ENCODE data around the gene MAT2A. TPM values are rescaled to one million over a fixed set of nuclear protein-coding genes. Genes with fewer than 3 reads are reported as not detected.
A peak's percentile ranks its signal among the peaks of the same experiment; 100 is the strongest.

MAT2A gene
- total and polyA plus RNA-seq, 2 of the 8 experiments (the other 6 are each of a cell fraction or from before 2014, with no cell fraction given), result 255 to 307 TPM

DNA sequence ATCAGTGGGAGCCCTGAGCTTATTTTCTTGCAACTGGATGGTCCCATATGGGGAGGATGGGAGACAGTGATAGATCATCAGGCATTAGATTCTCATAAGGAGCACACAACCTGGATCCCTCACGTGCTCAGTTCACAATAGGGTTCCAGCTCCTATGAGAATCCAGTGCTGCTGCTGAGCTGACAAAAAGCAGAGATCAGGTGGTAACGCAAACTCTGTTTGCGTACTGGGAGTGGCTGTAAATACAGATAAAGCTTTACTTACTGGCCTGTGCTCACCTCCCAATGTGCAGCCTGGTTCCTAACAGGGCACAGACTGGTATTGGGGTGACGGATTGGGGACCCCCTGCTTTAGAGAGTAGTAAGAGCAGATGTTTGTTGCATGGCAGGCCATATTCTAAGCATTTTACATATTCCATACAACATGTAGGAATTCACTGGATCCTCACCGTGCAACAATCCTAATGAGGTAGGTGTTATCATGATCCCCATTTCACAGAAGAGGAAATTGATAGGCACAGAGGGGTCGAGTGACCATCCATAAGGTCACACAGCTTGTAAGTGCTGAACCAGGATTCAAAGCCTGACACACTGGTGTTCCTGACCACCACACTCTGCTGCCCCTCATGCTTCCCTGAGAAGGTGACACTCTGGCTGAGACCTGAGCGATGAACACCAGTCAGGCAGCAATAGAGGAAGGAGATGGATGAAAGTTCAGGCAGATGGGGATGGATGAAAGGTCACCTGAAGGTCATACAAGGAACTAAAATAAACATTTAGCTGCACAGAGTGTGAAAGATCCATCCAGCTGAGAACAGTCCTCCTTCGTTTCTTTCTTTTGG, 15.7 kb upstream of the MAT2A start:
- no peak overlapping the region for H3K23ac ChIP-seq (ENCODE audit: insufficient read length)
- no peak overlapping the region for H2AFZ ChIP-seq (ENCODE audit: low read length)
- ChIA-PET CTCF (ENCODE audit: partially characterized antibody) (interaction anchor here (0.9 to 5.0 kb wide), 6 partner anchors 8 to 103 kb away, joined by 3 to 22 read pairs (median 3); partner anchors contain the start of gene MAT2A), POLR2A (ENCODE audit: partially characterized antibody) (interaction anchor here (0.6 to 19.1 kb wide), 4 partner anchors 9 to 92 kb away, joined by 3 to 347 read pairs (median 4); partner anchors contain the start of gene MAT2A)
- no peak overlapping the region for H3K18ac ChIP-seq (ENCODE audit: extremely low read depth, low read length)
- H4K20me1 ChIP-seq (replicated peaks in 1 of 2; ENCODE audit: control insufficient read depth in 1 of 2, insufficient read depth in 2 of 2, low read length in 2 of 2), result no peaks in the 10 kb centered on the region
- peaks cover 5 to 12% (median 6%) of the 10 kb centered on the region in 4 experiments; a peak in 5 of 7 replicates for H3K4me1 ChIP-seq (replicated peaks in 1 of 4; ENCODE audit: control insufficient read depth in 3 of 4, insufficient read depth in 4 of 4, low read length in 3 of 4)
- no peak overlapping the region for H2BK120ac ChIP-seq (replicated peaks; ENCODE audit: low read depth, low read length)
- H3K9ac ChIP-seq (replicated peaks in 1 of 4; ENCODE audit: extremely low read depth in 1 of 4, low read depth in 3 of 4, low read length in 3 of 4), result no peak overlapping the region
- H4K91ac ChIP-seq (replicated peaks; ENCODE audit: insufficient read length, low read length), result no peak overlapping the region
- H3K14ac ChIP-seq (ENCODE audit: insufficient read length), result no peak overlapping the region
- DNase-seq (ENCODE audit: low read depth in 1 of 2, low spot score in 2 of 2), result no peak
- no peaks in the 10 kb centered on the region for H3K23me2 ChIP-seq (ENCODE audit: low read depth, low read length)
- no peak overlapping the region for H3K4ac ChIP-seq (replicated peaks; ENCODE audit: insufficient read length, low read depth, low read length)
- no peak overlapping the region for H2BK15ac ChIP-seq (ENCODE audit: low read length)
- no peak overlapping the region for H3K4me2 ChIP-seq (ENCODE audit: insufficient read depth in 1 of 2, low read depth in 2 of 2, low read length in 2 of 2)
- no peak overlapping the region for H3K56ac ChIP-seq (replicated peaks; ENCODE audit: insufficient read length, low read depth, low read length)
- no peaks in the 10 kb centered on the region for H3K36me3 ChIP-seq (ENCODE audit: control insufficient read depth in 2 of 4, insufficient read depth in 4 of 4, low read length in 3 of 4)
- TF ChIP-seq NRF1 (IDR thresholded peaks at IDR 0.05; ENCODE audit: low read depth, low read length) (no peak), EGR1 (IDR thresholded peaks at IDR 0.05; ENCODE audit: borderline replicate concordance, low read depth, low read length) (no peak), RNF2 (IDR thresholded peaks at IDR 0.05; ENCODE audit: borderline replicate concordance, low read depth, low read length, missing control alignments, poor library complexity, severe bottlenecking) (no peak), HDAC2 (IDR thresholded peaks at IDR 0.05; ENCODE audit: borderline replicate concordance in 1 of 2, low read depth in 2 of 2, low read length in 2 of 2) (no peak)
- H2BK5ac ChIP-seq (ENCODE audit: low read depth, low read length), result no peak overlapping the region
- peak overlapping the region; percentile 38; the same call in 1 of the 2 replicates for H2BK20ac ChIP-seq (ENCODE audit: low read length)
- no peaks in the 10 kb centered on the region for H3K9me3 ChIP-seq (ENCODE audit: insufficient read depth in 2 of 2, low read depth in 1 of 2, low read length in 1 of 2)
- H4K8ac ChIP-seq (ENCODE audit: extremely low read depth, insufficient read depth, low read length), result no peak overlapping the region
- no peak overlapping the region for H3K27ac ChIP-seq (ENCODE audit: low read depth, low read length)
- no peaks in the 10 kb centered on the region for H3K79me1 ChIP-seq (ENCODE audit: low read depth, low read length)
- WGBS, 2 experiments (ENCODE audit: extremely low coverage in 1 of 2, insufficient coverage in 1 of 2, insufficient read length in 1 of 2, insufficient replicate concordance in 2 of 2, low coverage in 1 of 2, low lambda C conversion rate in 2 of 2, missing lambda C conversion rate in 1 of 2), result 86% methylated on average over 8 of the region's 8 CpGs; no CpG with 5 or more reads in 1 of the 2 experiments
- H4K5ac ChIP-seq (ENCODE audit: insufficient read length, low read depth, low read length), result no peak overlapping the region
- no peak overlapping the region for H3K4me3 ChIP-seq (ENCODE audit: extremely low read depth in 1 of 4, insufficient read depth in 2 of 4, low read depth in 3 of 4, low read length in 4 of 4)
- no peaks in the 10 kb centered on the region; a peak in 1 of 7 replicates for H3K27me3 ChIP-seq (replicated peaks in 1 of 4; ENCODE audit: control insufficient read depth in 3 of 4, extremely low read depth in 1 of 4, insufficient read depth in 3 of 4, low read length in 3 of 4)
- H3K79me2 ChIP-seq (ENCODE audit: control insufficient read depth in 1 of 2, insufficient read depth in 2 of 2, low read length in 2 of 2), result no peaks in the 10 kb centered on the region
- no peak overlapping the region for H2BK12ac ChIP-seq (ENCODE audit: low read depth, low read length)
- H2AK5ac ChIP-seq (ENCODE audit: low read depth, low read length), result no peak overlapping the region
- no peak for FAIRE-seq

All from H1 (cell line).